Kidney (tissue), 14 donors: ENCODE measurements around the gene EGFL8. TPM values are rescaled to one million over a fixed set of nuclear protein-coding genes. Genes with fewer than 3 reads are reported as not detected.

Experiments
- DNase-seq, 5 donors: peaks; one replicate each; pipeline ENCODE4 v3.0.0-alpha.2; 2013 to 2020
- FAIRE-seq: peaks from 2 replicates; lab custom pipeline; 2012; peaks lifted over from hg19 to GRCh38; lab: Jason Lieb, UNC
- H3K27ac ChIP-seq, 2 donors: one replicate each; pipeline ENCODE4 v1.7.0; 2013; ENCODE audit warnings: low read depth in 2 of 2, low read length in 2 of 2, inconsistent platforms in 1 of 2
- H3K27me3 ChIP-seq: one replicate; pipeline ENCODE4 v1.7.1; 2013; ENCODE audit warnings: low read length, inconsistent platforms; ENCODE audit not compliant: control insufficient read depth, insufficient read depth
- H3K36me3 ChIP-seq, 3 donors: one replicate each; pipeline versions ENCODE4 v1.7.0 to v1.7.1; 2013; ENCODE audit warnings: low read length in 3 of 3, control low read depth in 1 of 3, inconsistent platforms in 1 of 3; ENCODE audit not compliant: insufficient read depth in 3 of 3, control insufficient read depth in 2 of 3
- H3K4me1 ChIP-seq, 3 donors: one replicate each; pipeline versions ENCODE4 v1.7.0 to v1.7.1; 2013; ENCODE audit warnings: low read length in 3 of 3, inconsistent platforms in 1 of 3, low read depth in 1 of 3; ENCODE audit not compliant: control insufficient read depth in 2 of 3, insufficient read depth in 2 of 3
- H3K4me3 ChIP-seq, 3 donors: one replicate each; pipeline versions ENCODE4 v1.7.0 to v1.8.1; 2013; ENCODE audit warnings: low read length in 3 of 3, control low read depth in 1 of 3, inconsistent platforms in 1 of 3
- H3K9ac ChIP-seq, 3 donors: one replicate each; pipeline versions ENCODE4 v1.7.0 to v1.7.1; 2013; ENCODE audit warnings: low read length in 3 of 3, control low read depth in 1 of 3, inconsistent platforms in 1 of 3
- H3K9me3 ChIP-seq, 3 donors: one replicate each; pipeline versions ENCODE4 v1.7.0 to v1.7.1; 2013; ENCODE audit warnings: low read length in 3 of 3, control low read depth in 1 of 3, inconsistent platforms in 1 of 3; ENCODE audit not compliant: control insufficient read depth in 2 of 3, insufficient read depth in 1 of 3
- CTCF ChIP-seq: IDR thresholded peaks from 3 replicates; pipeline ENCODE4 v1.5.1; 2012; ENCODE audit warnings: mild to moderate bottlenecking, moderate library complexity, borderline replicate concordance; ENCODE audit not compliant: insufficient read depth; ENCODE audit errors: extremely low read depth
- intact Hi-C: fragments of 100-400 bp; cut with DNase I; formaldehyde crosslinking; loops from one replicate; pipeline ENCODE4 v1.11.1; 2022
- polyA plus RNA-seq: library from polyadenylated mRNA; stranded (reverse); fragments of 350-450 nt; fragmentation: Illumina TruSeq; extraction: RNeasy Lipid Tissue Mini Kit (QIAGEN cat#74804); gene quantifications from one replicate; pipeline ENCODE4 v1.2.3, GENCODE V29; 2014; ENCODE audit warnings: low read depth, low replicate concordance; ENCODE audit not compliant: insufficient read depth
- total RNA-seq: library from RNA; stranded (reverse); fragmentation: NEBNext Ultra II Directional; extraction: Animal tissue kit (Norgen Biotek cat#: 25700); gene quantifications from one replicate; pipeline ENCODE4 v1.2.1, GENCODE V29; 2021
- donor health status: control.
- donor health status: control.
- donor health status: control.
- donor health status: control.
- donor health status: control.
- donor health status: DM: yes; HTN: yes; CAD: no.
- donor health status: Normal renal cell carcinoma (clear cell type).

Gene EGFL8
- total and polyA plus RNA-seq, 2 donors from 2014 or later = 15.0 to 18.3 TPM

GRCh38 chr6:32154514-32155161 is 9.8 kb upstream of the EGFL8 start:
- FAIRE-seq (no peak), DNase-seq (peak; percentile 84 to 93 (median 90))
- peak overlapping the region; percentile 88 to 98 for H3K27ac ChIP-seq
- peak overlapping the region; percentile 82 to 91 (median 83) for H3K9ac ChIP-seq
- peak; percentile 59 for TF ChIP-seq CTCF
- no peaks in the 10 kb centered on the region for H3K9me3 ChIP-seq
- peak overlapping the region; percentile 89 to 99 (median 96) for H3K4me3 ChIP-seq
- H3K4me1 ChIP-seq = peaks cover 4 to 20% (median 13%) of the 10 kb centered on the region in 3 donors
- intact Hi-C loops = no loop called here
- peaks cover 5 to 22% (median 12%) of the 10 kb centered on the region in 3 donors for H3K36me3 ChIP-seq
- no peaks in the 10 kb centered on the region for H3K27me3 ChIP-seq

GRCh38 chr6:32156891-32157290 is 7.5 kb upstream of the EGFL8 start:
- peaks cover 4 to 20% (median 13%) of the 10 kb centered on the region in 3 donors for H3K4me1 ChIP-seq
- H3K27ac ChIP-seq = no peak overlapping the region
- no peak overlapping the region for H3K9ac ChIP-seq
- intact Hi-C loops = no loop called here
- no peak for TF ChIP-seq CTCF
- H3K36me3 ChIP-seq = peaks cover 5 to 22% (median 12%) of the 10 kb centered on the region in 3 donors
- FAIRE-seq (no peak), DNase-seq (no peak)
- no peaks in the 10 kb centered on the region for H3K27me3 ChIP-seq
- H3K9me3 ChIP-seq = no peaks in the 10 kb centered on the region
- H3K4me3 ChIP-seq = no peak overlapping the region

GRCh38 chr6:32158052-32158451 is 6.3 kb upstream of the EGFL8 start:
- DNase-seq = no peak
- FAIRE-seq = no peak
- peaks cover 5 to 22% (median 12%) of the 10 kb centered on the region in 3 donors for H3K36me3 ChIP-seq
- no peak overlapping the region for H3K4me3 ChIP-seq
- intact Hi-C loops = no loop called here
- H3K4me1 ChIP-seq = peaks cover 2 to 12% (median 6%) of the 10 kb centered on the region in 3 donors
- H3K27me3 ChIP-seq = no peaks in the 10 kb centered on the region
- H3K27ac ChIP-seq = no peak overlapping the region
- no peak overlapping the region for H3K9ac ChIP-seq
- H3K9me3 ChIP-seq = no peaks in the 10 kb centered on the region
- no peak for TF ChIP-seq CTCF
